Measurements from ENCODE around the gene CUL3. TPM values are rescaled to one million over a fixed set of nuclear protein-coding genes. Genes with fewer than 3 reads are reported as not detected.

The CUL3 gene
- total and polyA plus RNA-seq, 2 of the 13 experiments (the other 11 are each of a cell fraction or from before 2014, with no cell fraction given), result 33.2 to 62.3 TPM

DNA sequence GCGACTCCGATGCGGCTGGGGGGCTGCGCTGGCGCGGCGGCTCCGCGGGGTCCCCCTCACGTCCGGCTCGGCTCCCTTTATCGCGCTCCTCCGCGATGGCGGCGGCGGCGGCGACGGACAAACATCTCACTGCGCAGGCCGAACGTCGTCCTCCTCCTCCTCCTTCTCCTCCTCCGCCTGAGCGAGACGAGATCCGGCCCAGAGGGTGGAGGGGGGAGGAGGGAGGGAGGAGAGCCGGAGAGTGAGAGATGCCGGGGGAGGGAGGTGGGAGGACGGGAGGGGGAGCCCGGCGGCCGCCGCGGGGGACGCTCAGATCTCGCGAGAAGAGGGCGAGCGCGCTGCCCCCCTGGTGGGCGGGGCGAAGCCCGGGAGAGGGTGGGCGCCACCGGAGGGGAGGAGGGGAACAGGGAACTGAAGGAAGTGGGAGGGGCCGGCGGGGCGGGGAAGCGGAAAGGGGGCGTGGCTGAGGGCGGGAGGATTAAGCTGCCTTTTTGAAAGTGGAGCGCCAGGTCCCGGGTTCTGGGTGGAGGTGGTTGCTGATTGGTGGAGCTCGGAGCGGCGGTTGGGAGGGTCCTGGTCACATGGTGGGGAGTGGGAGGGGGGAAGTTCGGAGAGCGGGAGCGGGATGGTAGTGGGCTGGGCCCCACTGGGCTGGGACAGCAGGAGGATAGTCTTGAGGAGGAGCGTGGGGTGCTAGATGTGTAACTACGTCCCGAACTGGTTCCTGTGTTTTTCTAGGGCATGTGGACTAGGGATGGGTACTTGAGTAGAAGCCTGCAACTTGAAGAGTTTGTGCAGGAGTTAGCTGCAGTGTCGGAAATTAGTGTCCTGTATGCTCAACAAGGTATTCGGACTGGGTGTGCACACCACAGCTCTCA is at the start of gene CUL3 (continued):
- TF ChIP-seq, protein P1, sequence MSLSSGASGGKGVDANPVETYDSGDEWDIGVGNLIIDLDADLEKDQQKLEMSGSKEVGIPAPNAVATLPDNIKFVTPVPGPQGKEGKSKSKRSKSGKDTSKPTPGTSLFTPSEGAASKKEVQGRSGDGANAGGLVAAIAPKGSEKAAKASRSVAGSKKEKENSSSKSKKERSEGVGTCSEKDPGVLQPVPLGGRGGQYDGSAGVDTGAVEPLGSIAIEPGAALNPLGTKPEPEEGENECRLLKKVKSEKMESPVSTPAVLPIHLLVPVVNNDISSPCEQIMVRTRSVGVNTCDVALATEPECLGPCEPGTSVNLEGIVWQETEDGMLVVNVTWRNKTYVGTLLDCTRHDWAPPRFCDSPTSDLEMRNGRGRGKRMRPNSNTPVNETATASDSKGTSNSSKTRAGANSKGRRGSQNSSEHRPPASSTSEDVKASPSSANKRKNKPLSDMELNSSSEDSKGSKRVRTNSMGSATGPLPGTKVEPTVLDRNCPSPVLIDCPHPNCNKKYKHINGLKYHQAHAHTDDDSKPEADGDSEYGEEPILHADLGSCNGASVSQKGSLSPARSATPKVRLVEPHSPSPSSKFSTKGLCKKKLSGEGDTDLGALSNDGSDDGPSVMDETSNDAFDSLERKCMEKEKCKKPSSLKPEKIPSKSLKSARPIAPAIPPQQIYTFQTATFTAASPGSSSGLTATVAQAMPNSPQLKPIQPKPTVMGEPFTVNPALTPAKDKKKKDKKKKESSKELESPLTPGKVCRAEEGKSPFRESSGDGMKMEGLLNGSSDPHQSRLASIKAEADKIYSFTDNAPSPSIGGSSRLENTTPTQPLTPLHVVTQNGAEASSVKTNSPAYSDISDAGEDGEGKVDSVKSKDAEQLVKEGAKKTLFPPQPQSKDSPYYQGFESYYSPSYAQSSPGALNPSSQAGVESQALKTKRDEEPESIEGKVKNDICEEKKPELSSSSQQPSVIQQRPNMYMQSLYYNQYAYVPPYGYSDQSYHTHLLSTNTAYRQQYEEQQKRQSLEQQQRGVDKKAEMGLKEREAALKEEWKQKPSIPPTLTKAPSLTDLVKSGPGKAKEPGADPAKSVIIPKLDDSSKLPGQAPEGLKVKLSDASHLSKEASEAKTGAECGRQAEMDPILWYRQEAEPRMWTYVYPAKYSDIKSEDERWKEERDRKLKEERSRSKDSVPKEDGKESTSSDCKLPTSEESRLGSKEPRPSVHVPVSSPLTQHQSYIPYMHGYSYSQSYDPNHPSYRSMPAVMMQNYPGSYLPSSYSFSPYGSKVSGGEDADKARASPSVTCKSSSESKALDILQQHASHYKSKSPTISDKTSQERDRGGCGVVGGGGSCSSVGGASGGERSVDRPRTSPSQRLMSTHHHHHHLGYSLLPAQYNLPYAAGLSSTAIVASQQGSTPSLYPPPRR (CRISPR knock-in tag; IDR thresholded peaks at IDR 0.05; ENCODE audit: borderline replicate concordance), result peak; percentile 25; the same call in 1 of the 2 replicates
- peak; percentile 94 for TF ChIP-seq HNRNPK (IDR thresholded peaks at IDR 0.05; ENCODE audit: low read depth, low read length, poor library complexity, severe bottlenecking)
- no peak for TF ChIP-seq RFX3 (CRISPR knock-in tag; IDR thresholded peaks at IDR 0.05)
- peak; percentile 39 for TF ChIP-seq CBX1 (IDR thresholded peaks at IDR 0.05; ENCODE audit: low read depth)
- TF ChIP-seq AGO1 (IDR thresholded peaks at IDR 0.05; ENCODE audit: low read depth, low read length, poor library complexity, severe bottlenecking), result no peak
- peak; percentile 44; the same call in 1 of the 2 replicates for TF ChIP-seq MYC (CRISPR knock-in tag; IDR thresholded peaks at IDR 0.05; ENCODE audit: borderline replicate concordance)
- peak; percentile 77 for TF ChIP-seq GABPB1 (CRISPR knock-in tag; IDR thresholded peaks at IDR 0.05)
- TF ChIP-seq YEATS4 (CRISPR knock-in tag; IDR thresholded peaks at IDR 0.05; ENCODE audit: borderline replicate concordance), result peak; percentile 60
- peak in 1 of 2 experiments; percentile 87; a peak in 2 of 4 replicates for TF ChIP-seq KLF16 (CRISPR knock-in tag; IDR thresholded peaks at IDR 0.05)
- peak; percentile 9; the same call in 1 of the 2 replicates for TF ChIP-seq FOXA3 (CRISPR knock-in tag; IDR thresholded peaks at IDR 0.05)
- peak; percentile 70 for TF ChIP-seq ZNF781 (CRISPR knock-in tag; IDR thresholded peaks at IDR 0.05; ENCODE audit: borderline replicate concordance, not compliant biosample characterization)
- peak; percentile 88 for TF ChIP-seq SP5 (CRISPR knock-in tag; IDR thresholded peaks at IDR 0.05; ENCODE audit: borderline replicate concordance, low read depth)
- 0 out of 2 replicates have a peak, but pooled peaks have one; percentile 58 for TF ChIP-seq FOXK1 (CRISPR knock-in tag; IDR thresholded peaks at IDR 0.05; ENCODE audit: borderline replicate concordance, low read depth)
- TF ChIP-seq ZMYM4 (CRISPR knock-in tag; IDR thresholded peaks at IDR 0.05), result peak; percentile 99
- peak; percentile 78; the same call in 1 of the 2 replicates for TF ChIP-seq SIN3A (IDR thresholded peaks at IDR 0.05; ENCODE audit: borderline replicate concordance, low read depth, low read length)
- TF ChIP-seq HOXD1 (CRISPR knock-in tag; IDR thresholded peaks at IDR 0.05), result no peak
- 0 out of 2 replicates have a peak, but pooled peaks have one; percentile 9 for TF ChIP-seq BRD4 (CRISPR knock-in tag; IDR thresholded peaks at IDR 0.05)
- TF ChIP-seq, protein P2, sequence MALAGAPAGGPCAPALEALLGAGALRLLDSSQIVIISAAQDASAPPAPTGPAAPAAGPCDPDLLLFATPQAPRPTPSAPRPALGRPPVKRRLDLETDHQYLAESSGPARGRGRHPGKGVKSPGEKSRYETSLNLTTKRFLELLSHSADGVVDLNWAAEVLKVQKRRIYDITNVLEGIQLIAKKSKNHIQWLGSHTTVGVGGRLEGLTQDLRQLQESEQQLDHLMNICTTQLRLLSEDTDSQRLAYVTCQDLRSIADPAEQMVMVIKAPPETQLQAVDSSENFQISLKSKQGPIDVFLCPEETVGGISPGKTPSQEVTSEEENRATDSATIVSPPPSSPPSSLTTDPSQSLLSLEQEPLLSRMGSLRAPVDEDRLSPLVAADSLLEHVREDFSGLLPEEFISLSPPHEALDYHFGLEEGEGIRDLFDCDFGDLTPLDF (CRISPR knock-in tag; IDR thresholded peaks at IDR 0.05), result peak; percentile 88
- TF ChIP-seq RFXAP (CRISPR knock-in tag; IDR thresholded peaks at IDR 0.05; ENCODE audit: borderline replicate concordance), result 0 out of 2 replicates have a peak, but pooled peaks have one; percentile 52
- 0 out of 2 replicates have a peak, but pooled peaks have one; percentile 30 for TF ChIP-seq ZNF547 (CRISPR knock-in tag; IDR thresholded peaks at IDR 0.05)
- TF ChIP-seq IRF2 (CRISPR knock-in tag; IDR thresholded peaks at IDR 0.05), result peak; percentile 75
- TF ChIP-seq TBX3 (IDR thresholded peaks at IDR 0.05; ENCODE audit: borderline replicate concordance), result no peak
- peak; percentile 77; the same call in 1 of the 2 replicates for TF ChIP-seq HOXA5 (CRISPR knock-in tag; IDR thresholded peaks at IDR 0.05)
- peak; percentile 50 for TF ChIP-seq HOXA9 (CRISPR knock-in tag; IDR thresholded peaks at IDR 0.05; ENCODE audit: borderline replicate concordance)
